Osteoblast (primary cell): ENCODE measurements around the gene TOLLIP. TPM values are rescaled to one million over a fixed set of nuclear protein-coding genes. Genes with fewer than 3 reads are reported as not detected.

Experiments used
- DNase-seq: peaks from one replicate; pipeline ENCODE4 v3.0.0; 2011; ENCODE audit warnings: low spot score, mixed read lengths; ENCODE audit not compliant: insufficient read length; ENCODE audit errors: missing footprints
- H2AFZ ChIP-seq: 2 replicates; pipeline ENCODE4 v1.6.0; 2011; ENCODE audit warnings: mild to moderate bottlenecking, low read length
- H3K27ac ChIP-seq: 2 replicates; pipeline ENCODE4 v1.5.1; 2011; ENCODE audit warnings: mild to moderate bottlenecking, low read depth, low read length, moderate library complexity
- H3K27me3 ChIP-seq: 2 replicates; pipeline ENCODE4 v1.6.0; 2012; ENCODE audit warnings: mild to moderate bottlenecking, control low read depth, inconsistent platforms, low read length, moderate library complexity; ENCODE audit not compliant: insufficient read depth
- H3K36me3 ChIP-seq: 2 replicates; pipeline ENCODE4 v1.5.1; 2011; ENCODE audit warnings: mild to moderate bottlenecking, low read length, control low read depth, moderate library complexity; ENCODE audit not compliant: insufficient read depth
- H3K4me1 ChIP-seq: 2 replicates; pipeline ENCODE4 v1.5.1; 2011; ENCODE audit warnings: mild to moderate bottlenecking, low read length, control low read depth, moderate library complexity; ENCODE audit not compliant: insufficient read depth
- H3K4me2 ChIP-seq: 2 replicates; pipeline ENCODE4 v1.6.0; 2011; ENCODE audit warnings: mild to moderate bottlenecking, low read length; ENCODE audit not compliant: insufficient read depth
- H3K4me3 ChIP-seq: fragments of 200-600 bp; sonication (generic); 3 replicates; pipeline ENCODE4 v1.5.1; 2012; ENCODE audit warnings: mild to moderate bottlenecking, low read length, inconsistent platforms; ENCODE audit not compliant: insufficient read depth
- H3K79me2 ChIP-seq: 2 replicates; pipeline ENCODE4 v1.6.0; 2012; ENCODE audit warnings: mild to moderate bottlenecking, low read length, control low read depth, inconsistent platforms; ENCODE audit not compliant: insufficient read depth
- H3K9me3 ChIP-seq: 2 replicates; pipeline ENCODE4 v1.5.1; 2011; ENCODE audit warnings: low read depth, low read length, control low read depth
- H4K20me1 ChIP-seq: 2 replicates; pipeline ENCODE4 v1.6.0; 2012; ENCODE audit warnings: mild to moderate bottlenecking, low read length, control low read depth; ENCODE audit not compliant: insufficient read depth
- small RNA-seq: library from RNA; depleted of rRNA; stranded (forward); fragments of <200 nt; gene quantifications from one replicate; pipeline ENCODE3, GENCODE V24; 2012
- total RNA-seq: library from RNA; depleted of rRNA; stranded (reverse); fragments of >200 nt; gene quantifications from 2 replicates; pipeline ENCODE4 v1.2.3, GENCODE V29; 2012
- TF ChIP-seq, protein P1 (sequence below): IDR thresholded peaks from 2 replicates; pipeline ENCODE4 v1.5.1; 2011; ENCODE audit warnings: mild to moderate bottlenecking, low read depth, low read length, moderate library complexity; ENCODE audit errors: extremely low read depth

The TOLLIP gene
- total RNA-seq, 1 donor = 30.8 TPM

DNA sequence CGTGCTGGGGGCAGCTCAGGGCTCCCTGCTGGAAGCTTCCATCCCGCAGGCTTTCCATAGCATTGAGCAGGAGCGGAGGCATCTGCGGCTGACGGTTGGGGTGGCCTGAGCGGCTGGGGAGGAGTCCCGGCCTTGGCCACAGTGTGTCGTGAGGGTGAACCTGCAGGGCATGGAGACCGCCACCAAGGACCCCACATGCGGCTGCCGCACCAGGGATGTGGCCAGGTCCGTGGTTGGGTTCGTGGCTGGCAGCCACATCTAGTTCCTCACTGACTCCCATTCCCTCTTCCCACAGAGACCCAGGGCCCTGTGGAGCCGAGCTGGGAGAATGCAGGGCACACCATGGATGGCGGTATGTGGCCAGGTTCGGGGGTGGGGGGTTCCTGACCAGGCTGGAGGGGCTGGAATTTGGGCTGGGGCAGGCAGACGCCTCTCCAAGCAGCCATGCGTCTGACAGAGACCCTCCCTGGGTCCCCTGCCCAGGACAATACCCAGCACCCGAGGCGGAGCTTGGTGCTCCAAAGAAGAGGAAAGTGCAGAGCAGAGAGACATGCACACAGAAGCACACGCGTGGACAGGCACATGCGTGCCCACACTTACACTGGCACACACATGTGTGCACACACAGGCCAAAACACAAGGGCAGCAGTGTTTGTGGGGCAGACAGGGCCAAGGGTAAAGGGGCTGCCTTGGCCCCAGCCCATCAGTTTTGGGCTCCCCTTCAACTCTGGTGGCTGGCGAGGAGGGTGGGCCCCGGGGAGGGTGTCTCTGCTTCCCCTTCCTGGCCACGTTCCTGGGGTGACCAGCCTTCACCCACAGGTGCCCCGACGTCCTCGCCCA is 83.8 kb downstream of the TOLLIP start:
- no peaks in the 10 kb centered on the region for H3K36me3 ChIP-seq
- no peak overlapping the region for H2AFZ ChIP-seq
- no peaks in the 10 kb centered on the region for H4K20me1 ChIP-seq
- H3K4me1 ChIP-seq = no peaks in the 10 kb centered on the region
- no peak overlapping the region for H3K27ac ChIP-seq
- no peak overlapping the region for H3K4me2 ChIP-seq
- no peaks in the 10 kb centered on the region for H3K79me2 ChIP-seq
- H3K27me3 ChIP-seq = no peaks in the 10 kb centered on the region
- peak; percentile 88 for DNase-seq
- H3K9me3 ChIP-seq = no peaks in the 10 kb centered on the region
- H3K4me3 ChIP-seq = no peak overlapping the region
- TF ChIP-seq, protein P1, sequence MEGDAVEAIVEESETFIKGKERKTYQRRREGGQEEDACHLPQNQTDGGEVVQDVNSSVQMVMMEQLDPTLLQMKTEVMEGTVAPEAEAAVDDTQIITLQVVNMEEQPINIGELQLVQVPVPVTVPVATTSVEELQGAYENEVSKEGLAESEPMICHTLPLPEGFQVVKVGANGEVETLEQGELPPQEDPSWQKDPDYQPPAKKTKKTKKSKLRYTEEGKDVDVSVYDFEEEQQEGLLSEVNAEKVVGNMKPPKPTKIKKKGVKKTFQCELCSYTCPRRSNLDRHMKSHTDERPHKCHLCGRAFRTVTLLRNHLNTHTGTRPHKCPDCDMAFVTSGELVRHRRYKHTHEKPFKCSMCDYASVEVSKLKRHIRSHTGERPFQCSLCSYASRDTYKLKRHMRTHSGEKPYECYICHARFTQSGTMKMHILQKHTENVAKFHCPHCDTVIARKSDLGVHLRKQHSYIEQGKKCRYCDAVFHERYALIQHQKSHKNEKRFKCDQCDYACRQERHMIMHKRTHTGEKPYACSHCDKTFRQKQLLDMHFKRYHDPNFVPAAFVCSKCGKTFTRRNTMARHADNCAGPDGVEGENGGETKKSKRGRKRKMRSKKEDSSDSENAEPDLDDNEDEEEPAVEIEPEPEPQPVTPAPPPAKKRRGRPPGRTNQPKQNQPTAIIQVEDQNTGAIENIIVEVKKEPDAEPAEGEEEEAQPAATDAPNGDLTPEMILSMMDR = no peak

DNA sequence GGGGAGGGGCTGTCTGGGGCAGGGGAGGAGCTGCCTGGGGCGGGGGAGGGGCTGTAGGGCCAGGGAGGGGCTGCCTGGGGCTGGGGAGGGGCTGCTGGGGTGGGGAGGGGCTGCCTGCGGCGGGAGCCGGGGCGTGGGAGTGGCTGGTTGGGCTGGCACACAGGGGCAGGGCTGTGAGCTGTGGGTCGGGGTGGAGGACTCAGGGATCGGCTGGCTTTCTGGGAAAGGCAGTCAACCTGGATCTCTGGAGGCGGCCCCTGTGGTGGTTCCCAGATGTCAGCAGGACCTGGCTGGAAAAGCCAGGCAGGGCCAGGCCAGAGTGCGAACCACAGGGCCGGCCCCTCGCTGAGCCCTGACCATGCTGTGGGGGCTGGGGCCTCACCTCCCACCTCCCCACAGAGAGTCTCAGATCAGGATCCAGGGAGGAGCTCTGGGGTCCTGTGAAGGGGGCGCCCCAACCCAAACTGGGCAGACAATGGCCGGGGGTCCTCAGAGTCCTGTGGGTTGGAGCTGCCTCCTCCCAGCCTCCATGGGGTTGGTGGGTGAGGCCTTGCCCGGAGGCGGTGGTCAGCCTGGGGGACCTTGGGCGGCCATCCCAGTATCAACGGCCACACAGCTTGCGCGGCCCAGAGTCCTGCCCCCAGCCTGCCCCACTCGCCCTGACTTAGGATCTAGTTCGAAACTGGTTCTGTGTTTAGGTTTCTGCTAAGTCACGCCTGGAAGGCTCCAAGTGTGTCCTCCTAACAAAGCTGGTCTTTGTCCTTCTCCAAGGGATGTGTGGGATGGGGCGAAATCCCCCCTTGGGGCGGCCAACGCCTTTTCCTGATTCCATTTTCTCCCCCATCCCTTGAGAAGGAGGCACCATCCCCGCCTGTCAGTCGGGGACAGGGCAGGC is 84.7 kb downstream of the TOLLIP start:
- no peaks in the 10 kb centered on the region for H3K27me3 ChIP-seq
- H3K9me3 ChIP-seq = no peaks in the 10 kb centered on the region
- H2AFZ ChIP-seq = no peak overlapping the region
- no peaks in the 10 kb centered on the region for H3K4me1 ChIP-seq
- H3K4me2 ChIP-seq = no peak overlapping the region
- TF ChIP-seq, protein P1 = no peak
- no peaks in the 10 kb centered on the region for H4K20me1 ChIP-seq
- no peaks in the 10 kb centered on the region for H3K79me2 ChIP-seq
- no peaks in the 10 kb centered on the region for H3K36me3 ChIP-seq
- peak; percentile 64 for DNase-seq
- H3K27ac ChIP-seq = no peak overlapping the region
- no peak overlapping the region for H3K4me3 ChIP-seq

Small RNAs within 50 kb of the gene (small RNA-seq; reads per million reads assigned to genes)
- not detected for gene MIR6744

Other genes with a start within 250 kb of the TOLLIP start
- not detected in 2 replicates for gene MUC2, start 234.8 kb downstream of the TOLLIP start, total RNA-seq
- not detected in 2 replicates for gene MUC5AC, start 151.7 kb downstream of the TOLLIP start, total RNA-seq
- gene MUC5B, start 86.6 kb downstream of the TOLLIP start, total RNA-seq = not detected in 2 replicates
- gene BRSK2, start 80.3 kb upstream of the TOLLIP start, total RNA-seq = 0.36 TPM in 1 of 2 replicates, not detected in the other
- 28.2 and 29.8 TPM in 2 replicates for gene MOB2, start 177.1 kb upstream of the TOLLIP start, total RNA-seq